Measurements from ENCODE around the gene ABCD3.

The ABCD3 gene

GRCh38 chr1:94528826-94529225 is 110.6 kb downstream of the ABCD3 start:
- in situ Hi-C loops (cut with HindIII; ENCODE audit: low pct_unique_long_range_greater_than_20kb, low sequenced_read_pairs): no loop called here
- no peak for DNase-seq (ENCODE audit: low read depth in 1 of 2, low spot score in 1 of 2)
- TF ChIP-seq JUND (IDR thresholded peaks at IDR 0.05; ENCODE audit: low read depth): no peak

- no peak for TF ChIP-seq JUND (IDR thresholded peaks at IDR 0.05; ENCODE audit: low read depth)
- in situ Hi-C loops (cut with HindIII; ENCODE audit: low pct_unique_long_range_greater_than_20kb, low sequenced_read_pairs): no loop called here
- no peak for DNase-seq (ENCODE audit: low read depth in 1 of 2, low spot score in 1 of 2)
Measured at GRCh38 chr1:94529416-94529815, 111.2 kb downstream of the ABCD3 start.

- DNase-seq (ENCODE audit: low read depth in 1 of 2, low spot score in 1 of 2): no peak
- in situ Hi-C loops (cut with HindIII; ENCODE audit: low pct_unique_long_range_greater_than_20kb, low sequenced_read_pairs): no loop called here
- no peak for TF ChIP-seq JUND (IDR thresholded peaks at IDR 0.05; ENCODE audit: low read depth)
Measured at GRCh38 chr1:94530373-94530878, 112.2 kb downstream of the ABCD3 start.

GRCh38 chr1:94531664-94532063 is 113.5 kb downstream of the ABCD3 start:
- no peak for DNase-seq (ENCODE audit: low read depth in 1 of 2, low spot score in 1 of 2)
- in situ Hi-C loops (cut with HindIII; ENCODE audit: low pct_unique_long_range_greater_than_20kb, low sequenced_read_pairs): no loop called here
- no peak for TF ChIP-seq JUND (IDR thresholded peaks at IDR 0.05; ENCODE audit: low read depth)

- TF ChIP-seq JUND (IDR thresholded peaks at IDR 0.05; ENCODE audit: low read depth): no peak
- DNase-seq (ENCODE audit: low read depth in 1 of 2, low spot score in 1 of 2): peak in 1 of 2 experiments; percentile 60
- in situ Hi-C loops (cut with HindIII; ENCODE audit: low pct_unique_long_range_greater_than_20kb, low sequenced_read_pairs): no loop called here
Measured at GRCh38 chr1:94532077-94532476, 113.9 kb downstream of the ABCD3 start.

GRCh38 chr1:94535095-94535494 is 116.9 kb downstream of the ABCD3 start:
- in situ Hi-C loops (cut with HindIII; ENCODE audit: low pct_unique_long_range_greater_than_20kb, low sequenced_read_pairs): no loop called here
- no peak for TF ChIP-seq JUND (IDR thresholded peaks at IDR 0.05; ENCODE audit: low read depth)
- no peak for DNase-seq (ENCODE audit: low read depth in 1 of 2, low spot score in 1 of 2)

- in situ Hi-C loops (cut with HindIII; ENCODE audit: low pct_unique_long_range_greater_than_20kb, low sequenced_read_pairs): no loop called here
- DNase-seq (ENCODE audit: low read depth in 1 of 2, low spot score in 1 of 2): no peak
- TF ChIP-seq JUND (IDR thresholded peaks at IDR 0.05; ENCODE audit: low read depth): no peak
Measured at GRCh38 chr1:94535879-94536278, 117.7 kb downstream of the ABCD3 start.

- in situ Hi-C loops (cut with HindIII; ENCODE audit: low pct_unique_long_range_greater_than_20kb, low sequenced_read_pairs): no loop called here
- no peak for DNase-seq (ENCODE audit: low read depth in 1 of 2, low spot score in 1 of 2)
Measured at GRCh38 chr1:94537254-94537653, 119.1 kb downstream of the ABCD3 start.

GRCh38 chr1:94538243-94538827 is 120.1 kb downstream of the ABCD3 start:
- DNase-seq (ENCODE audit: low read depth in 1 of 2, low spot score in 1 of 2): no peak
- no peak for TF ChIP-seq JUND (IDR thresholded peaks at IDR 0.05; ENCODE audit: low read depth)
- in situ Hi-C loops (cut with HindIII; ENCODE audit: low pct_unique_long_range_greater_than_20kb, low sequenced_read_pairs): no loop called here

More at GRCh38 chr1:94537254-94537653, 119.1 kb downstream of the ABCD3 start:
- no peak for TF ChIP-seq JUND (IDR thresholded peaks at IDR 0.05; ENCODE audit: low read depth)

- no peak for TF ChIP-seq JUND (IDR thresholded peaks at IDR 0.05; ENCODE audit: low read depth)
- DNase-seq (ENCODE audit: low read depth in 1 of 2, low spot score in 1 of 2): no peak
- in situ Hi-C loops (cut with HindIII; ENCODE audit: low pct_unique_long_range_greater_than_20kb, low sequenced_read_pairs): no loop called here
Measured at GRCh38 chr1:94539496-94539895, 121.3 kb downstream of the ABCD3 start.

- in situ Hi-C loops (cut with HindIII; ENCODE audit: low pct_unique_long_range_greater_than_20kb, low sequenced_read_pairs): no loop called here
- TF ChIP-seq JUND (IDR thresholded peaks at IDR 0.05; ENCODE audit: low read depth): no peak
- no peak for DNase-seq (ENCODE audit: low read depth in 1 of 2, low spot score in 1 of 2)
Measured at GRCh38 chr1:94540440-94541245, 122.5 kb downstream of the ABCD3 start.

GRCh38 chr1:94541246-94542087 is 123.3 kb downstream of the ABCD3 start, which contains the start of gene F3:
TSS of gene F3 (minus strand) at chr1:94541759. CDS start at chr1:94541636, 123 bp downstream.
- TF ChIP-seq JUND (IDR thresholded peaks at IDR 0.05; ENCODE audit: low read depth): 0 out of 2 replicates have a peak, but pooled peaks have one; percentile 29
- in situ Hi-C loops (cut with HindIII; ENCODE audit: low pct_unique_long_range_greater_than_20kb, low sequenced_read_pairs): no loop called here
- peak; percentile 59 to 62 for DNase-seq (ENCODE audit: low read depth in 1 of 2, low spot score in 1 of 2)

Data from T47D (cell line).